WTC11 (cell line): ENCODE results near the gene IL18BP. TPM values are rescaled to one million over a fixed set of nuclear protein-coding genes. Genes with fewer than 3 reads are reported as not detected.

ENCODE experiments used
- ATAC-seq: fragments of 200-7000 bp; cut with Tn5 transposase; 2 replicates; pipeline ENCODE4 v1.10.0; 2021; ENCODE audit warnings: mild to moderate bottlenecking, moderate library complexity
- CTCF ChIA-PET: fragments of 300-600 bp; sonication (Branson Sonifier 250); formaldehyde crosslinking; loops from one replicate; lab custom pipeline; 2021; ENCODE audit warnings: antibody characterized with exemption; lab: Charles Lee
- POLR2A ChIA-PET: fragments of 350-600 bp; sonication (Branson Sonifier 250); formaldehyde crosslinking; loops from one replicate; lab custom pipeline; 2021; ENCODE audit warnings: antibody characterized with exemption; lab: Charles Lee
- DNase-seq: peaks from one replicate; pipeline ENCODE4 v3.0.0; 2021; ENCODE audit warnings: low spot score
- H3K27ac Mint-ChIP-seq: 2 replicates; pipeline ENCODE4 v1.8.0; 2021; ENCODE audit warnings: mixed read lengths
- H3K27me3 Mint-ChIP-seq: 2 replicates; pipeline ENCODE4 v1.8.0; 2021; ENCODE audit warnings: low read depth, mild to moderate bottlenecking, moderate library complexity, mixed read lengths
- H3K36me3 Mint-ChIP-seq: 2 replicates; pipeline ENCODE4 v1.8.0; 2021; ENCODE audit warnings: mixed read lengths
- H3K4me1 Mint-ChIP-seq: 2 replicates; pipeline ENCODE4 v1.8.0; 2022; ENCODE audit warnings: mixed read lengths
- H3K4me3 Mint-ChIP-seq: 2 replicates; pipeline ENCODE4 v1.8.0; 2021; ENCODE audit warnings: mild to moderate bottlenecking, moderate library complexity, mixed read lengths
- H3K9me3 Mint-ChIP-seq: 2 replicates; pipeline ENCODE4 v1.8.0; 2021; ENCODE audit warnings: mixed read lengths
- ATF1 ChIP-seq: sonication (generic); formaldehyde crosslinking; IDR thresholded peaks from 2 replicates; pipeline ENCODE4 v1.8.1; 2023; ENCODE audit warnings: mild to moderate bottlenecking, moderate library complexity, missing genetic modification reagents
- CREM ChIP-seq: sonication (generic); formaldehyde crosslinking; IDR thresholded peaks from 2 replicates; pipeline ENCODE4 v1.8.1; 2022; ENCODE audit warnings: mild to moderate bottlenecking, missing genetic modification reagents, moderate library complexity
- FOXJ3 ChIP-seq: sonication (generic); formaldehyde crosslinking; IDR thresholded peaks from 2 replicates; pipeline ENCODE4 v1.9.0; 2021; ENCODE audit warnings: missing genetic modification reagents, mild to moderate bottlenecking, borderline replicate concordance
- GABPB1 ChIP-seq: sonication (generic); formaldehyde crosslinking; IDR thresholded peaks from 2 replicates; pipeline ENCODE4 v1.8.1; 2023; ENCODE audit warnings: mild to moderate bottlenecking, missing genetic modification reagents
- SOX15 ChIP-seq: fragments of 250-450 bp; sonication (Bioruptor Pico); IDR thresholded peaks from 2 replicates; pipeline ENCODE4 v1.9.0; 2021; ENCODE audit warnings: mild to moderate bottlenecking
- TP53 ChIP-seq: sonication (generic); formaldehyde crosslinking; IDR thresholded peaks from 2 replicates; pipeline ENCODE4 v1.8.1; 2023; ENCODE audit warnings: mild to moderate bottlenecking, missing genetic modification reagents
- ZNF138 ChIP-seq: sonication (generic); formaldehyde crosslinking; conservative IDR thresholded peaks from 2 replicates; pipeline ENCODE4 v1.8.1; 2022; ENCODE audit warnings: mild to moderate bottlenecking, moderate library complexity, missing genetic modification reagents
- total RNA-seq: library from RNA; stranded (reverse); gene quantifications from 3 replicates; pipeline ENCODE4 v1.2.3, GENCODE V29; 2021
- TF ChIP-seq, protein P1 (sequence below): sonication (generic); formaldehyde crosslinking; IDR thresholded peaks from 2 replicates; pipeline ENCODE4 v1.8.0; 2022; ENCODE audit warnings: mild to moderate bottlenecking, missing genetic modification reagents
- TF ChIP-seq, protein P2 (sequence below): sonication (generic); formaldehyde crosslinking; IDR thresholded peaks from 2 replicates; pipeline ENCODE4 v1.8.1; 2023; ENCODE audit warnings: mild to moderate bottlenecking, missing genetic modification reagents
- TF ChIP-seq, protein P3 (sequence below): fragments of 250-450 bp; sonication (Bioruptor Pico); IDR thresholded peaks from 2 replicates; pipeline ENCODE4 v1.9.0; 2021; ENCODE audit warnings: mild to moderate bottlenecking
- TF ChIP-seq, protein P4 (sequence below): sonication (generic); formaldehyde crosslinking; IDR thresholded peaks from 2 replicates; pipeline ENCODE4 v1.8.0; 2022; ENCODE audit warnings: mild to moderate bottlenecking, missing genetic modification reagents
- TF ChIP-seq, protein P5 (sequence below): sonication (generic); formaldehyde crosslinking; IDR thresholded peaks from 2 replicates; pipeline ENCODE4 v1.8.0; 2023; ENCODE audit warnings: missing genetic modification reagents, mild to moderate bottlenecking, borderline replicate concordance
- TF ChIP-seq, protein P6 (sequence below): sonication (generic); formaldehyde crosslinking; IDR thresholded peaks from 2 replicates; pipeline ENCODE4 v1.8.0; 2022; ENCODE audit warnings: missing genetic modification reagents
- TF ChIP-seq, protein P7 (sequence below): fragments of 250-450 bp; sonication (Bioruptor Pico); IDR thresholded peaks from 2 replicates; pipeline ENCODE4 v1.9.0; 2021; ENCODE audit warnings: mild to moderate bottlenecking

The IL18BP gene
- total RNA-seq, 1 experiment from 2014 or later = 17.3 TPM

DNA sequence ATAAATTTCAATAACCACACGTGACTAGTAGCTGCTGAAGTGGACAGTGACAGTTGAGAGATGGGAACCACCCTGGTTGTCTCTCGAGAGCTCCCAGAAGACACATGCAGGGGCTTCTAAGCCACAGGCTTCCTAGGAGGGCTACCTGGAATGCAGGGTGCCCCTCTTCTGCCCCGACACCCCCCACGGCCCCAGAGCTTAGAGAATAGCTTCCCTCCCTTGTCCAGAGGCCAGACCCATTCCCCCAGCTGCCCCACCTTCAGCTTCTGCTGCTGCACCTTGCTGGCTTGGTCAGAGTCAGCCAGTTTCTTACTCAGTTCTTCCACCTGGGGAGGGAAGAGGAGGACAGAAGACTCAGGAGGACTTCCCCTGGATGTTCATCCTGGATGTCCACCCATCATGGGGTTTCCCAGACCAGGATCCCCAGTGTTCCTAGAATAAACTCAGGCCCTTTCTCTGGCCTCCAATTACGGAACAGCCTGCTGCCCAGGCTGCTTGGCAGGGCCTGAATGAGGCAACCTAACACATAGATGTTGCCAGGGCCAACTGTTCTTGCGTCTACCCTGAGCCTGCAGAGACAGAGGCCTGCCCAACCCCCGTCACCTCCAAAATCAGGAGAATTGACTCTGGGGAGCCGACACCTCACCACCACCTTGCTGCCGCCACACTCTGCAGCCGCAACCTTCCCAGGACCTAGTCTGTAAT, 12.0 kb downstream of the IL18BP start:
- H3K4me3 Mint-ChIP-seq = no peak overlapping the region
- POLR2A ChIA-PET = interaction anchor here (0.6 kb wide), 1 partner anchor 30 kb away, joined by 3 read pairs; no protein-coding TSS in a partner anchor
- no peaks in the 10 kb centered on the region for H3K9me3 Mint-ChIP-seq
- H3K4me1 Mint-ChIP-seq = no peaks in the 10 kb centered on the region
- H3K27ac Mint-ChIP-seq = no peak overlapping the region
- H3K36me3 Mint-ChIP-seq = peaks cover 60% of the 10 kb centered on the region
- H3K27me3 Mint-ChIP-seq = no peaks in the 10 kb centered on the region
- TF ChIP-seq FOXJ3 (CRISPR knock-in tag) (no peak), TP53 (CRISPR knock-in tag) (no peak), SOX15 (CRISPR knock-in tag) (no peak), ATF1 (CRISPR knock-in tag) (no peak), ZNF138 (CRISPR knock-in tag) (no peak), CREM (CRISPR knock-in tag) (no peak)
- TF ChIP-seq, protein P1, sequence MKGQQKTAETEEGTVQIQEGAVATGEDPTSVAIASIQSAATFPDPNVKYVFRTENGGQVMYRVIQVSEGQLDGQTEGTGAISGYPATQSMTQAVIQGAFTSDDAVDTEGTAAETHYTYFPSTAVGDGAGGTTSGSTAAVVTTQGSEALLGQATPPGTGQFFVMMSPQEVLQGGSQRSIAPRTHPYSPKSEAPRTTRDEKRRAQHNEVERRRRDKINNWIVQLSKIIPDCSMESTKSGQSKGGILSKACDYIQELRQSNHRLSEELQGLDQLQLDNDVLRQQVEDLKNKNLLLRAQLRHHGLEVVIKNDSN (CRISPR knock-in tag) = no peak
- TF ChIP-seq, protein P2, sequence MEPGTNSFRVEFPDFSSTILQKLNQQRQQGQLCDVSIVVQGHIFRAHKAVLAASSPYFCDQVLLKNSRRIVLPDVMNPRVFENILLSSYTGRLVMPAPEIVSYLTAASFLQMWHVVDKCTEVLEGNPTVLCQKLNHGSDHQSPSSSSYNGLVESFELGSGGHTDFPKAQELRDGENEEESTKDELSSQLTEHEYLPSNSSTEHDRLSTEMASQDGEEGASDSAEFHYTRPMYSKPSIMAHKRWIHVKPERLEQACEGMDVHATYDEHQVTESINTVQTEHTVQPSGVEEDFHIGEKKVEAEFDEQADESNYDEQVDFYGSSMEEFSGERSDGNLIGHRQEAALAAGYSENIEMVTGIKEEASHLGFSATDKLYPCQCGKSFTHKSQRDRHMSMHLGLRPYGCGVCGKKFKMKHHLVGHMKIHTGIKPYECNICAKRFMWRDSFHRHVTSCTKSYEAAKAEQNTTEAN (CRISPR knock-in tag) = no peak
- TF ChIP-seq, protein P3, sequence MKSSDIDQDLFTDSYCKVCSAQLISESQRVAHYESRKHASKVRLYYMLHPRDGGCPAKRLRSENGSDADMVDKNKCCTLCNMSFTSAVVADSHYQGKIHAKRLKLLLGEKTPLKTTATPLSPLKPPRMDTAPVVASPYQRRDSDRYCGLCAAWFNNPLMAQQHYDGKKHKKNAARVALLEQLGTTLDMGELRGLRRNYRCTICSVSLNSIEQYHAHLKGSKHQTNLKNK (CRISPR knock-in tag) = no peak
- TF ChIP-seq, protein P4, sequence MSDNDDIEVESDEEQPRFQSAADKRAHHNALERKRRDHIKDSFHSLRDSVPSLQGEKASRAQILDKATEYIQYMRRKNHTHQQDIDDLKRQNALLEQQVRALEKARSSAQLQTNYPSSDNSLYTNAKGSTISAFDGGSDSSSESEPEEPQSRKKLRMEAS (CRISPR knock-in tag) = no peak
- TF ChIP-seq, protein P5, sequence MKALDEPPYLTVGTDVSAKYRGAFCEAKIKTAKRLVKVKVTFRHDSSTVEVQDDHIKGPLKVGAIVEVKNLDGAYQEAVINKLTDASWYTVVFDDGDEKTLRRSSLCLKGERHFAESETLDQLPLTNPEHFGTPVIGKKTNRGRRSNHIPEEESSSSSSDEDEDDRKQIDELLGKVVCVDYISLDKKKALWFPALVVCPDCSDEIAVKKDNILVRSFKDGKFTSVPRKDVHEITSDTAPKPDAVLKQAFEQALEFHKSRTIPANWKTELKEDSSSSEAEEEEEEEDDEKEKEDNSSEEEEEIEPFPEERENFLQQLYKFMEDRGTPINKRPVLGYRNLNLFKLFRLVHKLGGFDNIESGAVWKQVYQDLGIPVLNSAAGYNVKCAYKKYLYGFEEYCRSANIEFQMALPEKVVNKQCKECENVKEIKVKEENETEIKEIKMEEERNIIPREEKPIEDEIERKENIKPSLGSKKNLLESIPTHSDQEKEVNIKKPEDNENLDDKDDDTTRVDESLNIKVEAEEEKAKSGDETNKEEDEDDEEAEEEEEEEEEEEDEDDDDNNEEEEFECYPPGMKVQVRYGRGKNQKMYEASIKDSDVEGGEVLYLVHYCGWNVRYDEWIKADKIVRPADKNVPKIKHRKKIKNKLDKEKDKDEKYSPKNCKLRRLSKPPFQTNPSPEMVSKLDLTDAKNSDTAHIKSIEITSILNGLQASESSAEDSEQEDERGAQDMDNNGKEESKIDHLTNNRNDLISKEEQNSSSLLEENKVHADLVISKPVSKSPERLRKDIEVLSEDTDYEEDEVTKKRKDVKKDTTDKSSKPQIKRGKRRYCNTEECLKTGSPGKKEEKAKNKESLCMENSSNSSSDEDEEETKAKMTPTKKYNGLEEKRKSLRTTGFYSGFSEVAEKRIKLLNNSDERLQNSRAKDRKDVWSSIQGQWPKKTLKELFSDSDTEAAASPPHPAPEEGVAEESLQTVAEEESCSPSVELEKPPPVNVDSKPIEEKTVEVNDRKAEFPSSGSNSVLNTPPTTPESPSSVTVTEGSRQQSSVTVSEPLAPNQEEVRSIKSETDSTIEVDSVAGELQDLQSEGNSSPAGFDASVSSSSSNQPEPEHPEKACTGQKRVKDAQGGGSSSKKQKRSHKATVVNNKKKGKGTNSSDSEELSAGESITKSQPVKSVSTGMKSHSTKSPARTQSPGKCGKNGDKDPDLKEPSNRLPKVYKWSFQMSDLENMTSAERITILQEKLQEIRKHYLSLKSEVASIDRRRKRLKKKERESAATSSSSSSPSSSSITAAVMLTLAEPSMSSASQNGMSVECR = no peak
- TF ChIP-seq, protein P6, sequence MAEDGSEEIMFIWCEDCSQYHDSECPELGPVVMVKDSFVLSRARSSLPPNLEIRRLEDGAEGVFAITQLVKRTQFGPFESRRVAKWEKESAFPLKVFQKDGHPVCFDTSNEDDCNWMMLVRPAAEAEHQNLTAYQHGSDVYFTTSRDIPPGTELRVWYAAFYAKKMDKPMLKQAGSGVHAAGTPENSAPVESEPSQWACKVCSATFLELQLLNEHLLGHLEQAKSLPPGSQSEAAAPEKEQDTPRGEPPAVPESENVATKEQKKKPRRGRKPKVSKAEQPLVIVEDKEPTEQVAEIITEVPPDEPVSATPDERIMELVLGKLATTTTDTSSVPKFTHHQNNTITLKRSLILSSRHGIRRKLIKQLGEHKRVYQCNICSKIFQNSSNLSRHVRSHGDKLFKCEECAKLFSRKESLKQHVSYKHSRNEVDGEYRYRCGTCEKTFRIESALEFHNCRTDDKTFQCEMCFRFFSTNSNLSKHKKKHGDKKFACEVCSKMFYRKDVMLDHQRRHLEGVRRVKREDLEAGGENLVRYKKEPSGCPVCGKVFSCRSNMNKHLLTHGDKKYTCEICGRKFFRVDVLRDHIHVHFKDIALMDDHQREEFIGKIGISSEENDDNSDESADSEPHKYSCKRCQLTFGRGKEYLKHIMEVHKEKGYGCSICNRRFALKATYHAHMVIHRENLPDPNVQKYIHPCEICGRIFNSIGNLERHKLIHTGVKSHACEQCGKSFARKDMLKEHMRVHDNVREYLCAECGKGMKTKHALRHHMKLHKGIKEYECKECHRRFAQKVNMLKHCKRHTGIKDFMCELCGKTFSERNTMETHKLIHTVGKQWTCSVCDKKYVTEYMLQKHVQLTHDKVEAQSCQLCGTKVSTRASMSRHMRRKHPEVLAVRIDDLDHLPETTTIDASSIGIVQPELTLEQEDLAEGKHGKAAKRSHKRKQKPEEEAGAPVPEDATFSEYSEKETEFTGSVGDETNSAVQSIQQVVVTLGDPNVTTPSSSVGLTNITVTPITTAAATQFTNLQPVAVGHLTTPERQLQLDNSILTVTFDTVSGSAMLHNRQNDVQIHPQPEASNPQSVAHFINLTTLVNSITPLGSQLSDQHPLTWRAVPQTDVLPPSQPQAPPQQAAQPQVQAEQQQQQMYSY (CRISPR knock-in tag) = no peak
- DNase-seq (no peak), ATAC-seq (no peak)
- CTCF ChIA-PET = interaction anchor here (1.1 kb wide), 1 partner anchor 14 kb away, joined by 3 read pairs; no protein-coding TSS in a partner anchor

DNA sequence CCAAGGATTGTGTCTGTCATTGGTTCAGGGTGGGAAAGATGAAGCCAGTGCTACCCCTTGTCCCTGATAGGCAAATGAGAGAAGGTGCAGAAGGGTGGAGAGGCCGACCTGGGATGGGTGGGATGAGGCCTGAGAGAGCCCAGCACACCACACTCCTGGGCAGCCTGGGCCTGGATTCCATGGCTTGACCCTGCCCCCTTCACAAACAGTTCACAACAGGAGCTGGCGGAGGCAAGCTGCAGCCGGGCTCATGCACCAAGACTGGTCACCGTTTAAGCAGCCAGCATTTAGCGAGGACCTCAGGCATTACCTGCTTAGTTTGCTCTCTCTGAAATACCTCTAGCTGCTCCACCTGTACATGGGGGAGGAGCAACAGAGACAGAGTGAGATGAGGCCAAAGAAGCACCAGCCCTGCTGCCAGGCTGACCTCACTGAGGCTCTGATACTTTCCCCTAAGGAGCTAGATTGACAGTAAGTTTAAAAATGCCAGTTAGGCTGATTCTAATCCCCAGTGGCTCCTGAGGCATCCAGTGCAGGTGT, 13.5 kb downstream of the IL18BP start:
- Mint-ChIP-seq H3K27me3 (no peaks in the 10 kb centered on the region), H3K27ac (no peak overlapping the region), H3K4me3 (no peak overlapping the region), H3K9me3 (no peaks in the 10 kb centered on the region), H3K4me1 (no peaks in the 10 kb centered on the region), H3K36me3 (peaks cover 59% of the 10 kb centered on the region)
- DNase-seq (no peak), ATAC-seq (no peak)
- ChIA-PET POLR2A (no interaction called here), CTCF (interaction anchor here (0.6 to 2.4 kb wide), 4 partner anchors 13 to 561 kb away, joined by 5 to 9 read pairs (median 6); no protein-coding TSS in a partner anchor)
- TF ChIP-seq, protein P7, sequence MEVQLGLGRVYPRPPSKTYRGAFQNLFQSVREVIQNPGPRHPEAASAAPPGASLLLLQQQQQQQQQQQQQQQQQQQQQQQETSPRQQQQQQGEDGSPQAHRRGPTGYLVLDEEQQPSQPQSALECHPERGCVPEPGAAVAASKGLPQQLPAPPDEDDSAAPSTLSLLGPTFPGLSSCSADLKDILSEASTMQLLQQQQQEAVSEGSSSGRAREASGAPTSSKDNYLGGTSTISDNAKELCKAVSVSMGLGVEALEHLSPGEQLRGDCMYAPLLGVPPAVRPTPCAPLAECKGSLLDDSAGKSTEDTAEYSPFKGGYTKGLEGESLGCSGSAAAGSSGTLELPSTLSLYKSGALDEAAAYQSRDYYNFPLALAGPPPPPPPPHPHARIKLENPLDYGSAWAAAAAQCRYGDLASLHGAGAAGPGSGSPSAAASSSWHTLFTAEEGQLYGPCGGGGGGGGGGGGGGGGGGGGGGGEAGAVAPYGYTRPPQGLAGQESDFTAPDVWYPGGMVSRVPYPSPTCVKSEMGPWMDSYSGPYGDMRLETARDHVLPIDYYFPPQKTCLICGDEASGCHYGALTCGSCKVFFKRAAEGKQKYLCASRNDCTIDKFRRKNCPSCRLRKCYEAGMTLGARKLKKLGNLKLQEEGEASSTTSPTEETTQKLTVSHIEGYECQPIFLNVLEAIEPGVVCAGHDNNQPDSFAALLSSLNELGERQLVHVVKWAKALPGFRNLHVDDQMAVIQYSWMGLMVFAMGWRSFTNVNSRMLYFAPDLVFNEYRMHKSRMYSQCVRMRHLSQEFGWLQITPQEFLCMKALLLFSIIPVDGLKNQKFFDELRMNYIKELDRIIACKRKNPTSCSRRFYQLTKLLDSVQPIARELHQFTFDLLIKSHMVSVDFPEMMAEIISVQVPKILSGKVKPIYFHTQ (CRISPR knock-in tag) = no peak
- TF ChIP-seq, protein P5 = no peak
- no peak for TF ChIP-seq GABPB1
